ENCODE results near the gene DCDC1. TPM values are rescaled to one million over a fixed set of nuclear protein-coding genes. Genes with fewer than 3 reads are reported as not detected.

The DCDC1 gene
- total RNA-seq, 1 experiment from 2014 or later: 0.22 TPM

DNA sequence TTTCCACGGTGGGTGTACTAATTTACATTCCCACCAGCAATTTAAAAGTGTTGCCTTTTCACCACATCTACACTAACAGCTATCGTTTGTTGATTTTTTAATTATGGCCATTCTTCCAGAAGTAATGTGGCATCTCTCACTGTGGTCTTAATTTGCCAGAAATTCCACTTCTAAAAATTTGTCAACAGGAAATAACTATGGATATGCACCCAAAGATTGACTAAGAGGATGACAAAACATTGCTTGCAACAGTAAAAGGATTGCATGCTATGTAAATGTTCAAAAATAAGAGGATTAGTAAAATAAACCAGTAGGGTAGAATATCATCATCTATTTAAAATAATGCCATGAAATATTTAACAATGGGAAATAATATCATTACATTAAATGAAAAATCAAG is 219.5 kb downstream of the DCDC1 start:
- ATAC-seq (no peak), DNase-seq (ENCODE audit: low spot score) (no peak)
- TF ChIP-seq, protein P1, sequence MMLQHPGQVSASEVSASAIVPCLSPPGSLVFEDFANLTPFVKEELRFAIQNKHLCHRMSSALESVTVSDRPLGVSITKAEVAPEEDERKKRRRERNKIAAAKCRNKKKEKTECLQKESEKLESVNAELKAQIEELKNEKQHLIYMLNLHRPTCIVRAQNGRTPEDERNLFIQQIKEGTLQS (CRISPR knock-in tag; conservative IDR thresholded peaks at IDR 0.05): no peak
- TF ChIP-seq ZBTB21 (CRISPR knock-in tag; IDR thresholded peaks at IDR 0.05; ENCODE audit: borderline replicate concordance) (no peak), NR3C1 (CRISPR knock-in tag; conservative IDR thresholded peaks at IDR 0.05; ENCODE audit: low read depth) (no peak), SMAD3 (CRISPR knock-in tag; IDR thresholded peaks at IDR 0.05; ENCODE audit: borderline replicate concordance) (no peak), USF1 (CRISPR knock-in tag; IDR thresholded peaks at IDR 0.05) (no peak), AFF4 (CRISPR knock-in tag; IDR thresholded peaks at IDR 0.05; ENCODE audit: borderline replicate concordance) (no peak), NR2C2 (CRISPR knock-in tag; IDR thresholded peaks at IDR 0.05) (no peak), PRDM15 (CRISPR knock-in tag; IDR thresholded peaks at IDR 0.05) (no peak), ERG (CRISPR knock-in tag; IDR thresholded peaks at IDR 0.05) (no peak), PREB (CRISPR knock-in tag; IDR thresholded peaks at IDR 0.05; ENCODE audit: borderline replicate concordance) (no peak), RORB (CRISPR knock-in tag; IDR thresholded peaks at IDR 0.05) (no peak), ZNF317 (CRISPR knock-in tag; IDR thresholded peaks at IDR 0.05; ENCODE audit: borderline replicate concordance, low read depth) (no peak), ZNF532 (CRISPR knock-in tag; IDR thresholded peaks at IDR 0.05; ENCODE audit: borderline replicate concordance) (no peak), HMGA2 (CRISPR knock-in tag; IDR thresholded peaks at IDR 0.05) (no peak), IRF2 (CRISPR knock-in tag; IDR thresholded peaks at IDR 0.05; ENCODE audit: borderline replicate concordance, low read depth) (no peak)
- TF ChIP-seq, protein P2, sequence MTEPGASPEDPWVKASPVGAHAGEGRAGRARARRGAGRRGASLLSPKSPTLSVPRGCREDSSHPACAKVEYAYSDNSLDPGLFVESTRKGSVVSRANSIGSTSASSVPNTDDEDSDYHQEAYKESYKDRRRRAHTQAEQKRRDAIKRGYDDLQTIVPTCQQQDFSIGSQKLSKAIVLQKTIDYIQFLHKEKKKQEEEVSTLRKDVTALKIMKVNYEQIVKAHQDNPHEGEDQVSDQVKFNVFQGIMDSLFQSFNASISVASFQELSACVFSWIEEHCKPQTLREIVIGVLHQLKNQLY (CRISPR knock-in tag; IDR thresholded peaks at IDR 0.05): no peak
- Mint-ChIP-seq H3K27ac (no peak overlapping the region), H3K27me3 (ENCODE audit: low read depth) (no peaks in the 10 kb centered on the region), H3K36me3 (0 out of 2 replicates have a peak, but pooled peaks cover 7% of the 10 kb centered on the region), H3K4me3 (no peak overlapping the region), H3K4me1 (no peaks in the 10 kb centered on the region), H3K9me3 (peaks cover 13% of the 10 kb centered on the region)
- ChIA-PET POLR2A (no interaction called here), CTCF (interaction anchor here (1.8 kb wide), 1 partner anchor 43 kb away, joined by 5 read pairs; no protein-coding TSS in a partner anchor)

All from WTC11 (cell line).